GM18861 (cell line): ENCODE results near the gene STC2.

Source experiments
- ATAC-seq: cut with Tn5 transposase; IDR thresholded peaks from one replicate; pipeline ENCODE4 v1.9.1; 2021; ENCODE audit not compliant: unreplicated experiment

Gene STC2

DNA sequence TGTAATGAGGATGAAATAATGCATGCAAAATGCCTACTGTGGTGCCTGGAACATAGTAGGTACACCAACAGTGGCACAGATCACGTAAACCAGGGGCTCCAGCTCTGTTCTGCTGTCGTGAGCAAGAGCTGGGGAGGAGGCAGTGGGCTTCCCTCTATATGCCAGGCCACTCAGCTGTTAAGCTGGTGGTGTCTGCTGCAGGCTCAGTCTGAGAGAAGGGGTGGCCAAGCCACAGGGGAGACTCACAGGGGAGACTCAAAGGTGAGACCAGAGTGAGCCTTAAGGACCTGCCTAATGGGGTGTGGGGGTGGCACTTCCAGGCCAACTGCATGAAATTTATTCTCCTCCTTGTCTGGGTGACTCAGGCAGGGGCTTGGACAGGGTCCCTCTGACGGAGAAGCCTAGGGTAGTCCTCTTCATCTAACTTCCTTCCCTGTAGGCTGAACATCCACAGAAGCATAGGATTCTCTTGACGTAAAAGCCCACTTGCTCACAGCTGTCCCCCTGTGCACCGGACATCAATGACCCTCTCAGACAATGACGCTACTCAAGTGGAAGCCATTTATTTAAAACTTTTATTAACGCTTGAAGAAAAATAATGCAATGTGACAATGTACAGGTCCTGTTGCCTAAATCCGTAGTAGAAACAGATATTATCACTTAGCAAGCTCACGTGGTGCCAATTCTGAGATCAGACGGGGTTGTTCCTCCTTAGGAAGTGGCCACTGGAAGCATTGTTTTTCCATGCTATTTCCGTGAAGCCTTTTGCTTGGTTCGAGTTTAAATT, 13.9 kb downstream of the STC2 start:
- no peak for ATAC-seq

- no peak for ATAC-seq
Observed at GRCh38 chr5:173313351-173313801, 14.8 kb downstream of the STC2 start.

GRCh38 chr5:173312821-173313220, 15.4 kb downstream of the STC2 start:
- no peak for ATAC-seq

- no peak for ATAC-seq
Observed at GRCh38 chr5:173311818-173312585, 16.2 kb downstream of the STC2 start.

GRCh38 chr5:173310861-173311785, 17.1 kb downstream of the STC2 start:
- no peak for ATAC-seq

GRCh38 chr5:173310218-173310769, 17.9 kb downstream of the STC2 start:
- ATAC-seq: no peak

- no peak for ATAC-seq
Observed at GRCh38 chr5:173309731-173310130, 18.5 kb downstream of the STC2 start.

GRCh38 chr5:173308226-173308625, 20.0 kb downstream of the STC2 start:
- no peak for ATAC-seq

DNA sequence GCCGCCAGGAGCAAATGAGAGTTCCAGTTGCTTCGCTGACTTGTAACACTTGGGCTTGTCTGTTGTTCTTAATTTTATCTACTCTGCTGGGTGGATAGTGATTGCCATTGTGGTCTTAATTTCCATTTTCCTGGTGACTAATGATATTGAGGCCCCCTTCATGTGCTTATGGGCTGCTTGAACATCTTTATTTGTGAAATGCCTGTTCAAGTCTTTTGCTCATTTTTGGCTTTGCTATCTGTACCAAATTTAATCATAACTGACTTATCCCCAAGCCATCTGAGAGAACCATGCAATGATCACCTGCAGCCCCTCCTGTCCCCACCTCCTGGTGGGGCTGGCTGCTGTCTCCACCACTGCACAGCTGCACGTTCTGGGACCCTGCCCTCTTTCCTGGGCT, 20.5 kb downstream of the STC2 start:
- no peak for ATAC-seq

GRCh38 chr5:173306695-173307094, 21.5 kb downstream of the STC2 start:
- no peak for ATAC-seq

GRCh38 chr5:173304591-173304988, 23.6 kb downstream of the STC2 start:
- ATAC-seq: no peak

- no peak for ATAC-seq
Observed at GRCh38 chr5:173303878-173304590, 24.2 kb downstream of the STC2 start.

DNA sequence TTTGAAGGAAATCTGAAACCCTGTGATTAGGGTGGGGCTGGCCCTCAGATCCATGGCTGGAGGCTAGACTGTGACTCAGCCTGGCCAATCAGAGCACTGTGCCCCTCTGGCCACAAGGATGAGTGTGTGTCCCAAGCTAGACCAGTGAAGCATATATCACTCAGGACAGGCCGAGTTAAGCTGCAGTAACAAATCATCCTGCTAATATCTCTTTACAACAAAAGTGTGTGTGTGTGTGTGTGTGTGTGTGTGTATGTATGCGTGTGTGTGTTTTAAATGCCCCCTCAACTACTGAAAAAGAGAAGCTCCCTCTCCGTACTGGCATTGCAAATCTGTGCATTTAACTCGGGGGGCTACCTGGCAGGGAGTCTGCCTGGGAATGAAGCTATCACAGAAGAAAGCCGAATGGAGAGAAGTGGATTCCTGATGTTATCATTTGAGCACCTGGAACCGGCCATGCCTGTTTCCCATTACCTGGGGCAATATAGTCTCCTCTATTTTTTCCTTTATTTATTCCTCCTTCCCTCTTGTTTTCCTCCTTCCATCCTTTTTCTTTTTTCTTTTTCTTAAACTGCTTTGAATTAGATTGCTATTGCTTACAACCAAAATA, 25.6 kb downstream of the STC2 start:
- ATAC-seq: no peak

GRCh38 chr5:173301695-173302545, 26.3 kb downstream of the STC2 start:
- no peak for ATAC-seq

DNA sequence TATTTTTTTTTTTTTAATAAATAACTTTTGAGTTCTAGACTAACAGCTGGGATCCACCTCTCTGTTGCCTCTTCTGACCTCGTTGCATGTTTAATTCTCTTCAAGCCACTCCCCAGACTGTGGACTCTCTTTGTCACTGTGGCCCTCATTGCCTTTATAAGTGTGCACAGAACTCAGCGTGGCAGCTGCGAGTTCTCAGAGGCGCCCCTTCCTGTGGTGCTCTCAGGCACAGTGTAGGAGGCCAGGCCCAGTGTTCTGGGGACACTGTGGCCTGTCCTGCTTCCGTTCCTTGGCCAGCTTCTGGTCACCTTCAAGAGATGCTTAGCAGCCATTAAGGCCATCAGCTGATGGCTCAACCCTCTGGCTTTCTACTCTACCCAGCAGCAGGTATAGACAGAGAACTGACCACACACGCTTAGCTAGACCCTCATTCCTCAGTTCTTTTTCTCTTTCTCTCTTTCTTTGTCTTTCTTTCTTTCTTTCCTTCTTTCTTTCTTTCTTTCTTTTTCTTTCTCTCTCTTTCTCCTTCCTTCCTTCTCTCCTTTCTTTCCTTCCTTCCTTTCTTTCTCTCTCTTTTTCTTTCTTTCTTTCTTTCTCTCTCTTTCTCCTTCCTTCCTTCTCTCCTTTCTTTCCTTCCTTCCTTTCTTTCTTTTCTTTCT, 27.7 kb downstream of the STC2 start:
- no peak for ATAC-seq

DNA sequence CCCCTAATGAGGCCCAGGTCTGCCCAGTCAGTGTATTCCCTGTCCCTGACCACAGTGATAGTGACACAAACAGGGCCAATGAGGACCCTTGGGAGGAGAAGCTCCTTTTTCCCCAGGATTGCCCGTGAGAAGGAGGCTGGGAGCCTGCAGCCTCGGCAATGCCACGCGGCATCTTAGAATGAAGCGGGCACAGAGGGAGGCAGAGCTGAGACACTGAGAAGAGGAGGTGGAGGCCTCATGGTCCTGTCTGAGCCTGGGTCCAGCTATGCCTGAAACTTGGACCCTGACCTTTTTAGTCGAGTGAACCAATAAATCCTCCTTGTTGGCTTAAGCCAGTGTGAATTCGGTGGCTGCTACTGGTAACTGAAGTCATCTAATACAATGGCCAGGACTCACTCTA, 28.4 kb downstream of the STC2 start:
- no peak for ATAC-seq

DNA sequence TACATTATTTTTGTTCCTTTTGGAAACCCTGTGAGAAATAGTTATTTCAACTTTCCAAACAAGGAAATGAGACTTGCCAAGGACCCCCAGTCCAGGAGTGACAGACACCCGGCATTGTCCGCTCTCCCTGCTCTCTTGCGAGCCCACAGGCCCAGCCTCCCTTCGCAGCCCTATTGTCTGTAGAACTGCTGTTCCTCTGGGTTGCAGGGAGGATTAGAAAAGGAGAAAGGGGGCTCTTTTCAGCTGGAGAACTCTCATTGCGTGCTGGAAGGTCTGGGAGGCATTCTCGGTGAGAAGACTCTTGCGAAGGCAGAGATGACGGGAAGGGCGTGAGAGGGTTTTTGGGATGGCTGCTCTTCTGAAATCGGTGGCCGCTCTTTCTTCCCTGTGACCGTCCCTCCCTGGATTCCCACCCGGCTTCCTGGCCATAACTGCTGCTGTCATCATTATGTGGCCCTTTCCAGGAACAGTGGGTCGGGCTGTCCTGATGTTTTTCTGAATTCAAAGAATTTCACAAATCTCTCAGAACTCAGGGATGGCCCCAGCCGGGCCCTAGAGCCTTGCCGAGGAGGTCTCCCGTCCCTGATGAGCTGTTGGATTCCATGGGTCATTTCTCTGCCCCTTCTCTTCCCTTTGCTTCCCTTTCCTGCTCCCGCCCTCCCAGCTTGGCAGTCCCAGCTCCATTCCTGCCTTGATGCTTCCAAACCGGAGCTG, 29.8 kb downstream of the STC2 start:
- no peak for ATAC-seq

- no peak for ATAC-seq
Observed at GRCh38 chr5:173297813-173298212, 30.4 kb downstream of the STC2 start.
